MV-4-11 (cell line): ENCODE measurements around the gene TCF7L2.

Experiments
- DNase-seq: peaks from one replicate; lab custom pipeline; 2025; lab: John Stamatoyannopoulos, UW

The TCF7L2 gene

GRCh38 chr10:113179265-113179664 lies 229.2 kb downstream of the TCF7L2 start:
- peak; percentile 98 for DNase-seq

GRCh38 chr10:113179966-113180365 lies 229.9 kb downstream of the TCF7L2 start:
- DNase-seq, result no peak

GRCh38 chr10:113180401-113181154 lies 230.5 kb downstream of the TCF7L2 start:
- peak; percentile 20 for DNase-seq

- DNase-seq, result no peak
Measured at GRCh38 chr10:113182154-113182553, 232.1 kb downstream of the TCF7L2 start.

- no peak for DNase-seq
Measured at GRCh38 chr10:113183573-113183972, 233.5 kb downstream of the TCF7L2 start.

- DNase-seq, result no peak
Measured at GRCh38 chr10:113187063-113187777, 237.2 kb downstream of the TCF7L2 start.

GRCh38 chr10:113199459-113199858 lies 249.4 kb downstream of the TCF7L2 start:
- DNase-seq, result no peak

- DNase-seq, result no peak
Measured at GRCh38 chr10:113202011-113202410, 252.0 kb downstream of the TCF7L2 start.

- no peak for DNase-seq
Measured at GRCh38 chr10:113207924-113208323, 257.9 kb downstream of the TCF7L2 start.

GRCh38 chr10:113213035-113213434 lies 263.0 kb downstream of the TCF7L2 start:
- DNase-seq, result no peak

GRCh38 chr10:113214331-113214730 lies 264.3 kb downstream of the TCF7L2 start:
- DNase-seq, result peak; percentile 7

- DNase-seq, result peak; percentile 18
Measured at GRCh38 chr10:113216102-113216501, 266.1 kb downstream of the TCF7L2 start.
